ENCODE results near the gene ZNF655. TPM values are rescaled to one million over a fixed set of nuclear protein-coding genes. Genes with fewer than 3 reads are reported as not detected.

The ZNF655 gene
- total RNA-seq, 6 donors from 2014 or later = 57.3 to 202 (median 137) TPM

GRCh38 chr7:99624484-99624883, 66.0 kb downstream of the ZNF655 start:
- Histone ChIP-seq H3K4me3 (no peak overlapping the region), H3K27me3 (no peaks in the 10 kb centered on the region), H3K36me3 (peaks cover 51 to 100% (median 96%) of the 10 kb centered on the region in 4 donors), H3K4me1 (peaks cover 0 to 16% (median 7%) of the 10 kb centered on the region in 4 donors), H3K27ac (peak overlapping the region in 3 of 4 donors; percentile 29 to 57 (median 36)), H3K9me3 (no peaks in the 10 kb centered on the region)
- ATAC-seq (ENCODE audit: low FRiP score in 2 of 2) (peak; percentile 8 to 15), DNase-seq (peak in 1 of 2 donors; percentile 48)
- WGBS, 2 donors = 82 to 91% methylated on average over 16 of the region's 16 CpGs
- TF ChIP-seq POLR2AphosphoS5 (IDR thresholded peaks at IDR 0.05) = peak in 1 of 2 donors; percentile 14
- no peak for TF ChIP-seq EP300 (IDR thresholded peaks at IDR 0.05)
- no peak for TF ChIP-seq CTCF (IDR thresholded peaks at IDR 0.05)
- TF ChIP-seq POLR2A (IDR thresholded peaks at IDR 0.05) = no peak

- H3K27me3 ChIP-seq = no peaks in the 10 kb centered on the region
- TF ChIP-seq CTCF (IDR thresholded peaks at IDR 0.05) = no peak
- TF ChIP-seq POLR2A (IDR thresholded peaks at IDR 0.05) = no peak
- no peak for TF ChIP-seq POLR2AphosphoS5 (IDR thresholded peaks at IDR 0.05)
- TF ChIP-seq EP300 (IDR thresholded peaks at IDR 0.05) = no peak
- DNase-seq (no peak), ATAC-seq (ENCODE audit: low FRiP score in 2 of 2) (no peak)
- no peak overlapping the region for H3K27ac ChIP-seq
- H3K9me3 ChIP-seq = no peaks in the 10 kb centered on the region
- H3K36me3 ChIP-seq = peaks cover 53 to 100% (median 96%) of the 10 kb centered on the region in 4 donors
- peaks cover 0 to 16% (median 7%) of the 10 kb centered on the region in 4 donors for H3K4me1 ChIP-seq
- H3K4me3 ChIP-seq = no peak overlapping the region
- 87 to 91% methylated on average over 5 of the region's 5 CpGs for WGBS, 2 donors
These were observed 66.9 kb downstream of the ZNF655 start for GRCh38 chr7:99625321-99625720.

- ATAC-seq (ENCODE audit: low FRiP score in 2 of 2) (no peak), DNase-seq (no peak)
- WGBS, 2 donors = 87 to 91% methylated on average over 4 of the region's 4 CpGs
- H3K9me3 ChIP-seq = no peaks in the 10 kb centered on the region
- H3K27me3 ChIP-seq = no peaks in the 10 kb centered on the region
- H3K27ac ChIP-seq = no peak overlapping the region
- H3K4me3 ChIP-seq = no peak overlapping the region
- H3K36me3 ChIP-seq = peaks cover 59 to 100% (median 95%) of the 10 kb centered on the region in 4 donors
- TF ChIP-seq POLR2A (IDR thresholded peaks at IDR 0.05) = no peak
- TF ChIP-seq POLR2AphosphoS5 (IDR thresholded peaks at IDR 0.05) = no peak
- TF ChIP-seq EP300 (IDR thresholded peaks at IDR 0.05) = no peak
- TF ChIP-seq CTCF (IDR thresholded peaks at IDR 0.05) = no peak
- peaks cover 0 to 16% (median 7%) of the 10 kb centered on the region in 4 donors for H3K4me1 ChIP-seq
These were observed 67.5 kb downstream of the ZNF655 start for GRCh38 chr7:99625961-99626360.

Other genes starting within 250 kb of the ZNF655 start
- 100 to 1,000 TPM in 5 of 6 donors, 10 to 100 TPM in 1; 81.7 to 129 (median 122) TPM for gene ARPC1A, start 232.7 kb upstream of the ZNF655 start, total RNA-seq
- gene ARPC1B, start 183.9 kb upstream of the ZNF655 start, total RNA-seq = 100 to 1,000 TPM; 186 to 387 (median 304) TPM
- 10 to 100 TPM; 31.4 to 76.0 (median 67.4) TPM for gene PDAP1, start 150.0 kb upstream of the ZNF655 start, total RNA-seq
- 10 to 100 TPM; 48.8 to 85.7 (median 63.8) TPM for gene BUD31, start 149.7 kb upstream of the ZNF655 start, total RNA-seq
- gene PTCD1, start 119.8 kb upstream of the ZNF655 start, total RNA-seq = 10 to 100 TPM in 1 of 6 donors, 1 to 10 TPM in 5; 6.3 to 13.4 (median 7.6) TPM
- gene CPSF4, start 119.7 kb upstream of the ZNF655 start, total RNA-seq = 10 to 100 TPM; 23.0 to 49.2 (median 33.1) TPM
- 100 to 1,000 TPM in 5 of 6 donors, 10 to 100 TPM in 1; 54.5 to 599 (median 193) TPM for gene ATP5MF, start 92.5 kb upstream of the ZNF655 start, total RNA-seq
- 10 to 100 TPM in 2 of 6 donors, 1 to 10 TPM in 4; 8.3 to 28.3 (median 9.3) TPM for gene ZNF789, start 85.8 kb upstream of the ZNF655 start, total RNA-seq
- gene ZNF394, start 58.4 kb upstream of the ZNF655 start, total RNA-seq = 100 to 1,000 TPM in 1 of 6 donors, 10 to 100 TPM in 5; 29.0 to 186 (median 34.8) TPM
- 10 to 100 TPM in 1 of 6 donors, 1 to 10 TPM in 5; 3.8 to 12.6 (median 7.6) TPM for gene ZKSCAN5, start 54.0 kb upstream of the ZNF655 start, total RNA-seq
- gene FAM200A, start 6.5 kb upstream of the ZNF655 start, total RNA-seq = 1 to 10 TPM; 1.7 to 9.9 (median 5.1) TPM
- 1 to 10 TPM in 2 of 6 donors, under 1 TPM in 3, not detected in 1; 0.59 to 3.1 (median 0.91) TPM for gene TMEM225B, start 39.6 kb downstream of the ZNF655 start, total RNA-seq
- gene ZSCAN25, start 58.3 kb downstream of the ZNF655 start, total RNA-seq = 10 to 100 TPM; 16.4 to 54.5 (median 18.2) TPM
- 10 to 100 TPM in 5 of 6 donors, 1 to 10 TPM in 1; 8.0 to 25.2 (median 14.2) TPM for gene CYP3A5, start 121.4 kb downstream of the ZNF655 start, total RNA-seq
- 1 to 10 TPM in 4 of 6 donors, under 1 TPM in 1, not detected in 1; 0.69 to 1.7 (median 1.1) TPM for gene CYP3A7, start 176.6 kb downstream of the ZNF655 start, total RNA-seq
- gene CYP3A4, start 225.5 kb downstream of the ZNF655 start, total RNA-seq = 1 to 10 TPM in 1 of 6 donors, under 1 TPM in 2, not detected in 3; 0.34 to 1.5 (median 0.46) TPM